ENCODE measurements around the gene PHYH. TPM values are rescaled to one million over a fixed set of nuclear protein-coding genes. Genes with fewer than 3 reads are reported as not detected.

The PHYH gene
- total and polyA plus RNA-seq, 2 of the 4 experiments (the other 2 are of a cell fraction) = 10.9 to 13.4 TPM

DNA sequence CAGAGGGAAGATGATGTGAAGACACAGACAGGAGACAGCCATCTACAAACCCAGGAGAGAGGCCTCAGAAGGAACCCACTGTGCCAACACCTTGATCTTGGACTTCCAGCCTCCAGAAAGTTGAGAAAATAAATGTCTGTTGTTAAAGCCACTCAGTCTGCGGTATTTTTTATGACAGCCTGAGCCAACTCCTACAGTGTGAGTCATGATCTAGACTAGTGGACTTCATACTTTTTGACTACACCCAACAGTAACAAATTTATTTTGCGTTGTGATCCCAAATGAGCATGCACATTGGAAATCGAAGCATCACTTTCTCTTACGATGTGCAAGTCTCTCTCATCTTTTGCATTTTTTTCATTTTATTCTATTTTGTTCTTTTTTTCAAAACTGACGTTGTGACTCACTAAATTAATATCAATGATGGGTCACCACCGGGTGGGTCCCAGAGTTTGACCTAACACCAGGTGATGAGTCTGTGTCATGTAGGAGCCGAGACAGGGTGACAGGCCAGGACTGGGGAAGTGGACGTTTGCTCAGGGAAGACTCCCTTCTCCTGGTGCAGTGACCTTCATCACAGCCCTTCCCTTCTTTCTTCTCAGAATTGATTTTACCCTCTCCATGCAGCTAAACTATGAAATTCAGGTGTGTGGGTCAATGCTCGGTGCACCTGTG, 28.9 kb downstream of the PHYH start:
- H3K9me3 ChIP-seq (ENCODE audit: control insufficient read depth, insufficient read depth, low read length) = no peaks in the 10 kb centered on the region
- H3K23ac ChIP-seq (ENCODE audit: low read depth, low read length) = no peak overlapping the region
- no peak overlapping the region for H2BK20ac ChIP-seq (ENCODE audit: low read depth, low read length)
- H3K9me1 ChIP-seq (ENCODE audit: insufficient read depth, low read length) = peaks cover 3% of the 10 kb centered on the region
- no peak overlapping the region for H4K8ac ChIP-seq (ENCODE audit: low read depth in 2 of 2, low read length in 2 of 2)
- no peaks in the 10 kb centered on the region for H3K36me3 ChIP-seq (ENCODE audit: control insufficient read depth, insufficient read depth, low read length)
- H2AK9ac ChIP-seq (replicated peaks; ENCODE audit: low read depth, low read length, poor library complexity) = no peak overlapping the region
- no peak overlapping the region for H4K5ac ChIP-seq (ENCODE audit: low read depth, low read length)
- H3K4ac ChIP-seq (ENCODE audit: low read depth, low read length) = no peak overlapping the region
- no peak overlapping the region; the same call in 1 of the 2 replicates for H2AK5ac ChIP-seq (ENCODE audit: low read depth, low read length)
- POLR2A ChIA-PET (ENCODE audit: unreplicated experiment) = no interaction called here
- H3K18ac ChIP-seq (ENCODE audit: low read depth, low read length) = no peak overlapping the region
- no peaks in the 10 kb centered on the region; the same call in 1 of the 2 replicates for H3K27me3 ChIP-seq (ENCODE audit: control insufficient read depth, insufficient read depth, low read length)
- H3K4me3 ChIP-seq (ENCODE audit: insufficient read depth, low read depth, low read length) = no peak overlapping the region
- H4K20me1 ChIP-seq (ENCODE audit: insufficient read depth, low read length) = no peaks in the 10 kb centered on the region
- H3K79me1 ChIP-seq (ENCODE audit: low read depth in 1 of 2, low read length in 2 of 2) = no peaks in the 10 kb centered on the region
- no peak overlapping the region for H2BK120ac ChIP-seq (ENCODE audit: low read depth, low read length)
- no TSS peak for BruUV-seq (replicated peaks)
- CTCF ChIA-PET = no interaction called here
- DNase-seq (peak; percentile 25), ATAC-seq (ENCODE audit: low read depth) (no peak)
- peaks cover 3% of the 10 kb centered on the region; the same call in 1 of the 2 replicates for H3K4me1 ChIP-seq (ENCODE audit: control insufficient read depth, insufficient read depth, low read length)
- 80% methylated on average over 1 of the region's 9 CpGs; no CpG with 5 or more reads in 1 of the 2 experiments for WGBS, 2 experiments (ENCODE audit: extremely low coverage in 2 of 2, insufficient read length in 1 of 2)
- H3K56ac ChIP-seq (ENCODE audit: extremely low read depth, insufficient read depth, low read length) = no peak overlapping the region
- H3K27ac ChIP-seq (ENCODE audit: insufficient read depth, low read length) = no peak overlapping the region
- H3K14ac ChIP-seq (replicated peaks; ENCODE audit: low read depth, low read length) = no peak overlapping the region
- in situ Hi-C loops (cut with MboI; ENCODE audit: low sequenced_read_pairs) = no loop called here
- H4K91ac ChIP-seq (ENCODE audit: insufficient read depth, low read depth, low read length) = no peak overlapping the region
- H2BK15ac ChIP-seq (ENCODE audit: low read depth, low read length) = no peak overlapping the region
- dilution Hi-C loops (cut with HindIII; ENCODE audit: low sequenced_read_pairs, unreplicated experiment) = no loop called here
- peak overlapping the region; percentile 91 for H2AFZ ChIP-seq (replicated peaks; ENCODE audit: low read length, poor library complexity)
- no peak overlapping the region for H2BK5ac ChIP-seq (ENCODE audit: low read depth, low read length, poor library complexity, severe bottlenecking)
- no peak overlapping the region; the same call in 1 of the 2 replicates for H3K4me2 ChIP-seq (ENCODE audit: low read depth, low read length)
- H3K9ac ChIP-seq (ENCODE audit: low read depth, low read length) = no peak overlapping the region
- intact Hi-C loops (cut with micrococcal nuclease) = no loop called here
- TF ChIP-seq RFX5 (IDR thresholded peaks at IDR 0.05; ENCODE audit: low read depth, low read length) = no peak
- TF ChIP-seq, protein P1, sequence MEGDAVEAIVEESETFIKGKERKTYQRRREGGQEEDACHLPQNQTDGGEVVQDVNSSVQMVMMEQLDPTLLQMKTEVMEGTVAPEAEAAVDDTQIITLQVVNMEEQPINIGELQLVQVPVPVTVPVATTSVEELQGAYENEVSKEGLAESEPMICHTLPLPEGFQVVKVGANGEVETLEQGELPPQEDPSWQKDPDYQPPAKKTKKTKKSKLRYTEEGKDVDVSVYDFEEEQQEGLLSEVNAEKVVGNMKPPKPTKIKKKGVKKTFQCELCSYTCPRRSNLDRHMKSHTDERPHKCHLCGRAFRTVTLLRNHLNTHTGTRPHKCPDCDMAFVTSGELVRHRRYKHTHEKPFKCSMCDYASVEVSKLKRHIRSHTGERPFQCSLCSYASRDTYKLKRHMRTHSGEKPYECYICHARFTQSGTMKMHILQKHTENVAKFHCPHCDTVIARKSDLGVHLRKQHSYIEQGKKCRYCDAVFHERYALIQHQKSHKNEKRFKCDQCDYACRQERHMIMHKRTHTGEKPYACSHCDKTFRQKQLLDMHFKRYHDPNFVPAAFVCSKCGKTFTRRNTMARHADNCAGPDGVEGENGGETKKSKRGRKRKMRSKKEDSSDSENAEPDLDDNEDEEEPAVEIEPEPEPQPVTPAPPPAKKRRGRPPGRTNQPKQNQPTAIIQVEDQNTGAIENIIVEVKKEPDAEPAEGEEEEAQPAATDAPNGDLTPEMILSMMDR (conservative IDR thresholded peaks at IDR 0.05; ENCODE audit: low read depth, low read length) = no peak
